BLaER1 treated with 17β-estradiol and CSF1 and Interleukin-3, amounts not matched to agents 10 nM and 100 nM (cell line): ENCODE measurements around the gene AGER.
A peak's percentile ranks its signal among the peaks of the same experiment; 100 is the strongest.
"Not testable (repeated sequence)": the region's sequence is repeated elsewhere in the genome, so short reads cannot be mapped to it uniquely, and the experiment has no call there.

Experiments
- H3K27ac ChIP-seq, 11 experiments: shearing (Covaris generic); formaldehyde crosslinking; 2 replicates each; pipeline ENCODE4 v1.8.1; 2022
- H3K27me3 ChIP-seq, 11 experiments: shearing (Covaris generic); formaldehyde crosslinking; 2 replicates each; pipeline ENCODE4 v1.8.1; 2022
- H3K36me3 ChIP-seq, 11 experiments: shearing (Covaris generic); formaldehyde crosslinking; 2 replicates each; pipeline ENCODE4 v1.8.1; 2022
- H3K4me1 ChIP-seq, 10 experiments: shearing (Covaris generic); formaldehyde crosslinking; 2 replicates each; pipeline ENCODE4 v1.8.1; 2022
- H3K4me2 ChIP-seq, 11 experiments: shearing (Covaris generic); formaldehyde crosslinking; 2 replicates each; pipeline ENCODE4 v1.8.1; 2022
- H3K4me3 ChIP-seq, 10 experiments: shearing (Covaris generic); formaldehyde crosslinking; 2 replicates each; pipeline ENCODE4 v1.8.1; 2022
- H3K9ac ChIP-seq, 11 experiments: shearing (Covaris generic); formaldehyde crosslinking; 2 replicates each; pipeline ENCODE4 v1.8.1; 2022
- H3K9me3 ChIP-seq, 11 experiments: shearing (Covaris generic); formaldehyde crosslinking; replicated peaks in 1 of 11; 2 replicates each; pipeline ENCODE4 v1.8.1; 2022
- H4K20me1 ChIP-seq, 11 experiments: shearing (Covaris generic); formaldehyde crosslinking; 2 replicates each; pipeline ENCODE4 v1.8.1; 2022
- Cebpa-rat ChIP-seq, 11 experiments: shearing (Covaris generic); IDR thresholded peaks; 2 replicates each; pipeline ENCODE4 v1.8.1; 2022

The AGER gene

DNA sequence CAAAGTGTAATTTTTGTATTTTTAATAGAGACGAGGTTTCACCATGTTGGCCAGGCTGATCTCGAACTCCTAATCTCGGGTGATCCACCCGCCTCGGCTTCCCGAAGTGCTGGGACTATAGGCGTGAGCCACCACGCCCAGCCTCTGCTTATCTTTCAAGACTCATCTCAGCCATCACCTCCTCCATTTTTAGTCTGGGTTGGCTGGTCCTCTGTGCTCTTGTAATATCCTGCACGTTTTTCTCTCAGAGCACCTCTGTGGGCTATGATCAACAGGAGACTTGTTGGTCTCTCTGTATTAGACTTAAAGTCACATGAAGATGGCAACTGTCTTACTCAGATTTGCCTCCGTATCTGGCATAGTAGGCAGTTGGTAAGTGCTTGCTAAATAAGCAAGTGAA, 32.2 kb upstream of the AGER start:
- no peak overlapping the region for H3K4me3 ChIP-seq
- H4K20me1 ChIP-seq = no peaks in the 10 kb centered on the region
- H3K27ac ChIP-seq = no peak overlapping the region
- TF ChIP-seq Cebpa-rat (IDR thresholded peaks at IDR 0.05) = no peak
- no peaks in the 10 kb centered on the region for H3K27me3 ChIP-seq
- H3K9me3 ChIP-seq = no peaks in the 10 kb centered on the region
- H3K4me1 ChIP-seq = 0 out of 20 replicates have a peak, but pooled peaks cover 0 to 3% (median 0%) of the 10 kb centered on the region in 10 experiments
- H3K4me2 ChIP-seq = no peak overlapping the region
- no peak overlapping the region for H3K9ac ChIP-seq
- H3K36me3 ChIP-seq = no peaks in the 10 kb centered on the region

DNA sequence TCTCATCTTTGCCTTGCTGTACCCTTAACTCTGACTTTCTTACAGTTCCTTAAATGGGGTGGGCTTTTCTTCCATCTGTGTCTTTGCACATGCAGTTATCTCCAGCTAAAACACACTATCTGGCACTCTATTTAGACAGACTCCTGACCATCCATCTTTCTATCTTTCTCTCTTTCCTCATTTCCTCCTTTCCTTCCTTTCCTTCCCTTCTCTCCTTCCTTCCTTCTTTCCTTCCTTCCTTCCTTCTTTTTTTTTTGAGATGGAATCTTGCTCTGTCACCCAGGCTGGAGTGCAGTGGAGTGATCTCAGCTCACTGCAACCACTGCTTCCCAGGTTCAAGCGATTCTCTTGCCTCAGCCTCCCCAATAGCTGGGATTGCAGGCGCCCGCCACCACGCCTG, 31.6 kb upstream of the AGER start:
- H3K9ac ChIP-seq = no peak overlapping the region
- TF ChIP-seq Cebpa-rat (IDR thresholded peaks at IDR 0.05) = no peak
- H3K4me2 ChIP-seq = no peak overlapping the region
- H3K4me3 ChIP-seq = no peak overlapping the region
- no peak overlapping the region for H3K27ac ChIP-seq
- H3K4me1 ChIP-seq = 0 out of 20 replicates have a peak, but pooled peaks cover 0 to 3% (median 0%) of the 10 kb centered on the region in 10 experiments
- H3K36me3 ChIP-seq = no peaks in the 10 kb centered on the region
- H3K27me3 ChIP-seq = no peaks in the 10 kb centered on the region
- no peaks in the 10 kb centered on the region for H3K9me3 ChIP-seq
- H4K20me1 ChIP-seq = no peaks in the 10 kb centered on the region

DNA sequence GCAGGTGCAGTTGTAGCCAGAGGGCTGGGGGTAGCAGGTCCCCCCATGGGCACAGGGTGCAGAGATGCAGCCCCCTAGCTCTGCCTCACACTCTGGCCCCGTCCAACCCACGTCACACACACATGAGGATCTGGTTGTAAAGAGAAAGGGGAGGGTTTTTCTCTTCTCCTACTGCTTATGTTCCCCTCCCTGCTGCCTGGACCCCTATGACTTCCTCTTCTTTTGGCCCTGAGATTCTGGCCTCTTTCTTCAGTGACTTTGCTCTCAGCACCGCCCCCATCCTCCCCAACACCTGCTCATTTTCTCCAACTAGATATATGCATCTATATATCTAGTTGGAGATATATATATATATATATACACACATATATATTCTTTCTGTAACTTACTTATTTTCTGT, 30.1 kb upstream of the AGER start:
- Histone ChIP-seq H3K4me1 (0 out of 20 replicates have a peak, but pooled peaks cover 0 to 3% (median 0%) of the 10 kb centered on the region in 10 experiments), H3K27ac (no peak overlapping the region), H3K4me3 (no peak overlapping the region), H4K20me1 (no peaks in the 10 kb centered on the region), H3K27me3 (no peaks in the 10 kb centered on the region), H3K4me2 (peak overlapping the region in 1 of 11 experiments; percentile 37; a peak in 1 of 22 replicates), H3K36me3 (no peaks in the 10 kb centered on the region), H3K9me3 (no peaks in the 10 kb centered on the region), H3K9ac (no peak overlapping the region)
- no peak for TF ChIP-seq Cebpa-rat (IDR thresholded peaks at IDR 0.05)

DNA sequence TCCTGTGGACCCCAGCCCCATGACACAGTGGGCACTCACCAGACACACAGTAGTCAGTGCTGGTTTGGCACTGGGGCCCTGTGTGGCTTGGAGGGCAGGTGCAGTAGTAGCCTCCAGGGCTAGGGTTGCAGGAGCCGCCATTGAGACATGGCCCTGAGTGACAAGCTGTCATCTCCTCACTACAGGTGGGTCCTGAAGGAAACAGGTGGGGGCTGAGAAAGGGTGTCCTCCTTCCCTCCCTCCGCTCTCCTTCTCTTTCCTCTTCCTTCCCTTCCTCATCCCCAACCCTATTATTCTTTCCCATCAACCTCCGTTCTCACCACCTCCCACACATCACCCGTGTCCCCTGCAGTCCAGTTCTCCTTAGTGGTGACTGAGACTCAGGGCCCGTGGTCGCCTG, 29.6 kb upstream of the AGER start:
- Histone ChIP-seq H3K27ac (no peak overlapping the region), H4K20me1 (no peaks in the 10 kb centered on the region), H3K9me3 (no peaks in the 10 kb centered on the region), H3K4me1 (0 out of 20 replicates have a peak, but pooled peaks cover 0 to 3% (median 0%) of the 10 kb centered on the region in 10 experiments), H3K9ac (no peak overlapping the region), H3K36me3 (no peaks in the 10 kb centered on the region), H3K4me3 (no peak overlapping the region), H3K27me3 (no peaks in the 10 kb centered on the region), H3K4me2 (peak overlapping the region in 1 of 11 experiments; percentile 37; a peak in 1 of 22 replicates)
- no peak for TF ChIP-seq Cebpa-rat (IDR thresholded peaks at IDR 0.05)

DNA sequence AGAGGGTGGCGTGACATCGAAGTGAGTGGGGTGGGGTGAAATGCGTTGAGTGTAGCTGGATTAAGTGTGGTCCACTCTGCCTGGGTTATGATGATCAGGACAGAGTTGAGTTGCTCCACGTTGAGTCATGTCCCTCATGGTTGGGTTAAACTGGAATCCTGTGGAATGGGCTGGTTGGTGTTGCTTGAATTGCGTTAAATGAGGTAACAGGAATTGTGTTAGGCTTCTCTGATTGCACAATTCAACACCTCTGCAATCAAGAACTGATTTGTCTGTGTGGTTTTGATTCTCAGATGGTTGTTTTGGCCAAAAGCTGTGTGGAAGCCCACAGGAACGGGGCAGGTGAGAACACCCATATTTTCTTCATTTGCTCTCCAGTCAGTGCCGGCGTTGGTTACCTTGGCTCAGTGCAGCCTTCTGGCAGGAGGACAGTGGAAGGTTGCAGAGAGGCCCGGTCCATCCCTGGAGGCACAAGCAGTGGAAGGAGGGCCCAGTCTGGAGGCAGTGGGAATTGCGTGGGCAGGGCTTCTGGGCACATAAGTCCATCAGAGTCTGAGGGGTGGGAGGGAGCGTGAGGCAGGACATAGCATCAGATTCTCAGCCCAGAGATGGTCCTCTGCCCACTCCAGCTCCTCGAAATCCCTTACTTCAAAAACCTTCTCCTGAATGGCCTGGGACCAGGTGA, 28.2 kb upstream of the AGER start:
- Histone ChIP-seq H3K4me1 (0 out of 20 replicates have a peak, but pooled peaks cover 0 to 3% (median 0%) of the 10 kb centered on the region in 10 experiments), H3K9me3 (no peaks in the 10 kb centered on the region), H3K4me2 (no peak overlapping the region), H3K9ac (no peak overlapping the region), H3K36me3 (no peaks in the 10 kb centered on the region), H4K20me1 (no peaks in the 10 kb centered on the region), H3K27me3 (no peaks in the 10 kb centered on the region), H3K4me3 (no peak overlapping the region), H3K27ac (no peak overlapping the region)
- TF ChIP-seq Cebpa-rat (IDR thresholded peaks at IDR 0.05) = peak in 3 of 11 experiments; percentile 16 to 50 (median 37); a peak in 1 of 22 replicates

DNA sequence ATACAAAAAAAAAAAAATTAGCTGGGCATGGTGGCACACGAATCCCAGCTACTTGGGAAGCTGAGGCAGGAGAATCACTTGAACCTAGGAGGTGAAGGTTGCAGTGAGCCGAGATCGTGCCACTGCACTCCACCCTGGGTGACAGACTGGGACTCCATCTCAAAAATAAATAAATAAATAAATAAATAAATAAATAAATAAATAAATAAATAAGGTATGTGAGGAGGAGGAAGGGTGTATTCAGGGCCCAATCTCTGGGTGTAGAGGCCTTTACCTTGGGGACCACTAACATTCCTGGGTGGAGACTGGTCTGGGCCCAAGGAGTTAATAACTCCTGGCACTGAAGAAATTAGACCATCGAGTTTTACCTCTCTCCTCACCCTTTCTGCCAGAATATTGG, 27.4 kb upstream of the AGER start:
- H4K20me1 ChIP-seq, H3K4me2 ChIP-seq, H3K27me3 ChIP-seq, H3K4me3 ChIP-seq, H3K27ac ChIP-seq, H3K4me1 ChIP-seq, H3K36me3 ChIP-seq, H3K9ac ChIP-seq, H3K9me3 ChIP-seq: not testable (repeated sequence)

DNA sequence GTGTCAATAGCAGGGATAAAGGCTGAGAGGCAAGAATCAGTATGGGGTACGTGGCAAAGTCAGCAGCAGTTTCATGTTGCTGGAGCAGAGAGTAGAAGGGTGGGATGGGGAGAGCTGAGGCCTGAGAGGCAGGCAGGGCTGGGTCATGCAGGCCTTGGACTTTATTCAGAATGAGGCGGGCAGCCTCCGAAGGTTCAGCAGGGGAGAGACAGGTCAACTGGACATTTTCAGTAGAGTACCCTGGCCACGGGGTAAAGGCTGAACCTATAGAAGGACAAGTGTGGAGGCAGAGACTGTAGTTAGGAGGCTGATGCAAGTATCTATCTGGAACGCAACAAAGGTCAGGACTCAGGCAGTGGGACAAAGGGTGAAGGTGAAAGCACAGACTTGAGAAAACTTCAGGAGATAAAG, 26.1 kb upstream of the AGER start:
- no peak overlapping the region for H3K9ac ChIP-seq
- H3K27ac ChIP-seq = no peak overlapping the region
- 0 out of 20 replicates have a peak, but pooled peaks cover 0 to 3% (median 0%) of the 10 kb centered on the region in 10 experiments for H3K4me1 ChIP-seq
- H3K36me3 ChIP-seq = no peaks in the 10 kb centered on the region
- no peaks in the 10 kb centered on the region for H3K27me3 ChIP-seq
- H3K4me2 ChIP-seq = no peak overlapping the region
- H4K20me1 ChIP-seq = no peaks in the 10 kb centered on the region
- no peak overlapping the region for H3K4me3 ChIP-seq
- H3K9me3 ChIP-seq = 0 out of 22 replicates have a peak, but pooled peaks cover 0 to 3% (median 0%) of the 10 kb centered on the region in 11 experiments
- no peak for TF ChIP-seq Cebpa-rat (IDR thresholded peaks at IDR 0.05)

DNA sequence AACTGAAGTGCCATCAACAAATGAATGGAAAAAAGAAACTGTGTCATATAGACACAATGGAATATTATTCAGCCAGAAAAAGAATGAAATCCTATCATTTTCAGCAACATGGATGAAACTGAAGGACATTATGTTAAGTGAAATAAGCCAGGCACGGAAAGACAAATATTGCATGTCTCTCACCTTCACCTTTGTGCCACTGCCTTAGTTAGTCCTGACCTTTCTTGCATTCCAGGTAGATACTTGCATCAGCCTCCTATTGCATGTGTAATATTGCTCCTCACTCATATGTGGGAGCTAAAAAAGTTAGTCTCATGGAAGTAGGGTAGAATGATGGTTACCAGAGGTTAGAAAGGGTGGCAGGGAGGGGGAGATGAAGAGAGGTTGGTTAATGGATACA, 24.9 kb upstream of the AGER start:
- H3K27ac ChIP-seq = no peak overlapping the region
- H3K9me3 ChIP-seq = 0 out of 22 replicates have a peak, but pooled peaks cover 0 to 3% (median 0%) of the 10 kb centered on the region in 11 experiments
- no peak overlapping the region for H3K4me2 ChIP-seq
- H3K4me3 ChIP-seq = no peak overlapping the region
- no peaks in the 10 kb centered on the region for H3K36me3 ChIP-seq
- 0 out of 20 replicates have a peak, but pooled peaks cover 0 to 2% (median 0%) of the 10 kb centered on the region in 10 experiments for H3K4me1 ChIP-seq
- no peaks in the 10 kb centered on the region for H4K20me1 ChIP-seq
- H3K27me3 ChIP-seq = no peaks in the 10 kb centered on the region
- TF ChIP-seq Cebpa-rat (IDR thresholded peaks at IDR 0.05) = no peak
- H3K9ac ChIP-seq = no peak overlapping the region

DNA sequence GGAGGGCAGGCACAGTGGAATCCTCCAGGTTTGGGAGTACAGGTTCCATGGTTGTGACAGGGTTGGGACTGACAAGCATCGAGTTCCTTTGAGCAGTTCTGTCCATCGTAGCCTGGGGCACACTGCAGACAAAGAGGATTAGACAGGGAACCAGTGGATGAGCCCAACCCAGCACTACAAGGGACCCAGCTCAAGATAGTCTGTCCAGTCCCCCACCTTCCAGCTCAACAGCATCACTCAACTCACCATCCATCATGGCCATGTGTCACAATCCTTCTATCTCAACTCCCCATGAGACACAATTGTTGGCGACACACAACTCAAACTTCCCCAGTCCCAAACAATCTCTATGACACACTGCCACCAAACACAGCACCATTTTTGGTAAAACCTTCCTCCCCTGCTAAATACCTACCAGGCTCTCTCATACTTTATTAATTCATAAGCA, 20.2 kb upstream of the AGER start:
- no peaks in the 10 kb centered on the region for H3K36me3 ChIP-seq
- no peak for TF ChIP-seq Cebpa-rat (IDR thresholded peaks at IDR 0.05)
- no peak overlapping the region for H3K4me3 ChIP-seq
- H3K27ac ChIP-seq = no peak overlapping the region
- H3K27me3 ChIP-seq = no peaks in the 10 kb centered on the region
- 0 out of 22 replicates have a peak, but pooled peaks cover 0 to 3% (median 0%) of the 10 kb centered on the region in 11 experiments for H3K9me3 ChIP-seq
- no peak overlapping the region for H3K4me2 ChIP-seq
- H4K20me1 ChIP-seq = no peaks in the 10 kb centered on the region
- no peak overlapping the region for H3K9ac ChIP-seq
- H3K4me1 ChIP-seq = peaks cover 0 to 5% (median 0%) of the 10 kb centered on the region in 10 experiments; a peak in 2 of 20 replicates
